Activated B cell treated with CpG ODN at 0.5 μM for 24 hours (primary cell): ENCODE results near the gene MAPK12. TPM values are rescaled to one million over a fixed set of nuclear protein-coding genes. Genes with fewer than 3 reads are reported as not detected.

Experiments
- ATAC-seq: fragments of 200-7000 bp; cut with Tn5 transposase; one replicate; pipeline ENCODE4 v1.10.0; 2021; ENCODE audit warnings: low read depth, mild to moderate bottlenecking, moderate library complexity
- CTCF ChIA-PET: fragments of 350-600 bp; sonication (Branson Sonifier 250); formaldehyde crosslinking; loops from one replicate; lab custom pipeline; 2021; ENCODE audit warnings: antibody characterized with exemption; lab: Charles Lee
- POLR2A ChIA-PET: fragments of 350-600 bp; sonication (Branson Sonifier 250); formaldehyde crosslinking; loops from one replicate; lab custom pipeline; 2021; ENCODE audit warnings: antibody characterized with exemption; lab: Charles Lee
- DNase-seq: peaks from one replicate; pipeline ENCODE4 v3.0.0; 2022
- H3K27ac Mint-ChIP-seq: one replicate; pipeline ENCODE4 v1.8.0; 2020; ENCODE audit warnings: mixed read lengths
- H3K27me3 Mint-ChIP-seq: one replicate; pipeline ENCODE4 v1.8.0; 2021; ENCODE audit warnings: mixed read lengths
- H3K36me3 Mint-ChIP-seq: one replicate; pipeline ENCODE4 v1.8.0; 2021; ENCODE audit warnings: low read depth, mixed read lengths
- H3K4me1 Mint-ChIP-seq: one replicate; pipeline ENCODE4 v1.8.0; 2021; ENCODE audit warnings: mixed read lengths
- H3K4me3 Mint-ChIP-seq: one replicate; pipeline ENCODE4 v1.8.0; 2020; ENCODE audit warnings: mild to moderate bottlenecking, mixed read lengths
- H3K9me3 Mint-ChIP-seq: one replicate; pipeline ENCODE4 v1.8.0; 2020; ENCODE audit warnings: mixed read lengths
- CTCF ChIP-seq: fragments of 200-600 bp; IDR thresholded peaks from one replicate; pipeline ENCODE4 v1.8.0; 2022; ENCODE audit warnings: antibody characterized with exemption, mild to moderate bottlenecking
- intact Hi-C: fragments of 100-400 bp; cut with micrococcal nuclease; formaldehyde crosslinking; loops from one replicate; pipeline ENCODE4 v1.15.1; 2024
- total RNA-seq: library from RNA; stranded (reverse); gene quantifications from 2 replicates; pipeline ENCODE4 v1.2.3, GENCODE V29; 2022

Gene MAPK12
- 4.1 and 4.4 TPM in 2 replicates for total RNA-seq

GRCh38 chr22:50261615-50262459 lies at the start of gene MAPK12:
MAPK12 (minus strand) TSS chr22:50261683; CDS start chr22:50261509, 174 bp downstream.
- H3K4me1 Mint-ChIP-seq: peaks cover 18% of the 10 kb centered on the region
- no peak for ATAC-seq
- DNase-seq: no peak
- peaks cover 13% of the 10 kb centered on the region for H3K27me3 Mint-ChIP-seq
- H3K36me3 Mint-ChIP-seq: no peaks in the 10 kb centered on the region
- intact Hi-C loops: loop anchor here (1.0 kb wide), 2 partner anchors 8 to 10 kb away; partner anchors contain the start of gene MAPK11
- H3K9me3 Mint-ChIP-seq: no peaks in the 10 kb centered on the region
- peak within 1 kb of the TSS; percentile 72 for H3K4me3 Mint-ChIP-seq
- ChIA-PET POLR2A (interaction anchor here (0.8 to 4.2 kb wide), 2 partner anchors 11 to 269 kb away, joined by 3 to 17 read pairs; partner anchors contain the start of gene HDAC10), CTCF (interaction anchor here (0.5 kb wide), 1 partner anchor 98 kb away, joined by 3 read pairs; no protein-coding TSS in a partner anchor)
- H3K27ac Mint-ChIP-seq: no peak within 1 kb of the TSS
- no peak for TF ChIP-seq CTCF

- no peaks in the 10 kb centered on the region for H3K9me3 Mint-ChIP-seq
- H3K27me3 Mint-ChIP-seq: no peaks in the 10 kb centered on the region
- no peak for TF ChIP-seq CTCF
- ChIA-PET CTCF (no interaction called here), POLR2A (no interaction called here)
- no peak for DNase-seq
- H3K4me1 Mint-ChIP-seq: peaks cover 38% of the 10 kb centered on the region
- intact Hi-C loops: no loop called here
- H3K27ac Mint-ChIP-seq: no peak overlapping the region
- no peak overlapping the region for H3K4me3 Mint-ChIP-seq
- H3K36me3 Mint-ChIP-seq: no peaks in the 10 kb centered on the region
- no peak for ATAC-seq
These were observed 49.5 kb upstream of the MAPK12 start for GRCh38 chr22:50310949-50311444.

- DNase-seq: no peak
- Mint-ChIP-seq H3K27ac (no peak overlapping the region), H3K36me3 (no peaks in the 10 kb centered on the region), H3K9me3 (no peaks in the 10 kb centered on the region), H3K27me3 (no peaks in the 10 kb centered on the region), H3K4me1 (peaks cover 41% of the 10 kb centered on the region), H3K4me3 (no peak overlapping the region)
- ATAC-seq: no peak
- ChIA-PET POLR2A (no interaction called here), CTCF (no interaction called here)
- no peak for TF ChIP-seq CTCF
- intact Hi-C loops: no loop called here
These were observed 48.7 kb upstream of the MAPK12 start for GRCh38 chr22:50310031-50310722.

GRCh38 chr22:50309601-50309991 lies 48.1 kb upstream of the MAPK12 start:
- H3K4me3 Mint-ChIP-seq: no peak overlapping the region
- intact Hi-C loops: no loop called here
- ATAC-seq (no peak), DNase-seq (no peak)
- no peaks in the 10 kb centered on the region for H3K36me3 Mint-ChIP-seq
- H3K27ac Mint-ChIP-seq: no peak overlapping the region
- peaks cover 41% of the 10 kb centered on the region for H3K4me1 Mint-ChIP-seq
- TF ChIP-seq CTCF: no peak
- H3K9me3 Mint-ChIP-seq: no peaks in the 10 kb centered on the region
- CTCF ChIA-PET: no interaction called here
- POLR2A ChIA-PET: interaction anchor here (0.6 to 0.8 kb wide), 2 partner anchors 16 to 40 kb away, joined by 4 to 5 read pairs; no protein-coding TSS in a partner anchor
- no peaks in the 10 kb centered on the region for H3K27me3 Mint-ChIP-seq
